Endometrial microvascular endothelial cells (primary cell): ENCODE results near the gene CNNM3. TPM values are rescaled to one million over a fixed set of nuclear protein-coding genes. Genes with fewer than 3 reads are reported as not detected.
"Not testable (repeated sequence)": the region's sequence is repeated elsewhere in the genome, so short reads cannot be mapped to it uniquely, and the experiment has no call there.

ENCODE experiments used
- in situ Hi-C: cut with HindIII; loops from 2 replicates; pipeline ENCODE4 v1.10.0; 2017; ENCODE audit warnings: low sequenced_read_pairs, low pct_unique_long_range_greater_than_20kb; ENCODE audit errors: inconsistent ontology term
- total RNA-seq: library from RNA; depleted of rRNA; stranded (reverse); fragments of >200 nt; gene quantifications from one replicate; pipeline ENCODE4 v1.2.3, GENCODE V29; 2015; ENCODE audit errors: inconsistent ontology term

Gene CNNM3
- total RNA-seq = 2.5 TPM

GRCh38 chr2:96816127-96816835 lies at the start of gene CNNM3:
Gene CNNM3 (plus strand): TSS chr2:96816268. CDS start chr2:96816278, 10 bp downstream.
- in situ Hi-C loops = no loop called here

GRCh38 chr2:96767135-96767871 lies 48.8 kb upstream of the CNNM3 start:
- in situ Hi-C loops = no loop called here

DNA sequence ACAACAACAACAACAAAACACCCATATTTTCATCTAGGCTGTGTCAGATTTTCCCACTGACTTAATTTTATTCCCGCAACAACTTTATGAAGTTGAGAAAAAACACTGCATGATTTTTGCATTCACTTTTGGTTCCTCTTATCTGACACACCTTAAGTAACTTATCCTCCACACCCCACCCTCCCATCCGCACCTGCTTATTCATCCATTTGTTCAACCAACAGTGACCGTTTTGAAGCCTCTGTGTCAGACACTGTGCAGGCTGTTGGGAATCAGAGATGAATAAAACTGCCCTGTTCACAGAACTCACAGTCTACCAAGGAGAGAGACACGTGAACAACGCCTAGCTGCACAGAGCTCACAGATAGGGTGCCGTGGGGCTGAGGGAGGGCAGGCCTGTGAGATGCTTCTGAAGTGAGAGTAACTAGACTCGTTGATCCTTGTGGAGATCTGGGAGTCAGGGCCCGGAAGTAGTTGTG lies 47.9 kb upstream of the CNNM3 start:
- in situ Hi-C loops = no loop called here

DNA sequence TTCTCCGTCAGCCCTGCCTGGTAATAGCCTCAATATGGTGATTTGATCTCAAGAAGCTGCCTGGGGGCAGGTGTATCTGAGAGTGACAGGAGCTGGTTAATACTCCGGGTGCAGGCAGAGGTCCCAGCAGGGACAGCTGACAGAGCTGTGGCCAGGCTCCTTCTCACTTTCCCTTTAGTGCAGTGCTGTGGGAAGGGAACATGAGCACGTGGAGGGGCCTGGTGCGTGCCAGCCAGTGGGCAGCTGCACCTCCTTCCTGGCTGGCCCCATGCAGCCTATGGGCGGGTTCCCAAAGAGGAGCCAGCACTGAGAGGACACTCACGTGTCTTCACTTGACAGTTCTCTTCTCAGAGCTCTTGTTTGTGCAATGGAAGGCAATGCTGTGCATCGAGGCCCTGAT lies 46.3 kb upstream of the CNNM3 start:
- in situ Hi-C loops = no loop called here

- in situ Hi-C loops = no loop called here
Observed at GRCh38 chr2:96770442-96771202, 45.4 kb upstream of the CNNM3 start.

DNA sequence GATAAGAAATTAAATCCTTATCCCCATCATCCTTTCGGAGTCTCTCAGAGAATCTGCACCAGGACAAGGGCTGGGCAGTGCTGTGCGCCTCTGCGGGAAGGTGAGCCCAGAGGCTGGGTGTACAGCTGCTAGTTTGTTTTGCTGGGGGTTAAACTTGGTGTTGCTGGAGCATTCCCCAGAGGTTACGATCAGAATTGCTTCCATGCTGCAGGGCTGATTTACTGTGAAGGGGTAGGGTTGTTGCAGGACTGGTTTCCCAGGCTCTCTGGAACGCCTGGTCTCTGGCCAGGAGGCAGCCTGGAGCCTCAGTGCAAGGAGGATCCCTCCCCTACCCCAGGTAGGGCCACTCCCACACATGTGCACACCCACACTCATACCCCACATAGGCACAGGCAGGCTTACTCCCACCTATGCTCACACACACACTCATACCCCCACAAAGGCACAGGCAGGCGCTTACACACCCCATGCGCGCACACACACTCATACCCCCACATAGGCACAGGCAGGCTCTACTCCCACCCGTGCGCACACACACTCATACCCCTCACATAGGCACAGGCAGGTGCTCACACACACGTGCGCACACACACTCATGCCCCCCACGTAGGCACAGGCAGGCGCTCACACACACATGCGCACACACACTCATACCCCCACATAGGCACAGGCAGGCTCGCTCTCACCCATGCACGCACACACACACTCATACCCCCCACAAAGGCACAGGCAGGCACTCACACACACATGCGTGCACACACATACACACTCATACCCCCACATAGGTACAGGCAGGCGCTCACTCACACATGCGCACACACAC lies 44.1 kb upstream of the CNNM3 start:
- in situ Hi-C loops = no loop called here

DNA sequence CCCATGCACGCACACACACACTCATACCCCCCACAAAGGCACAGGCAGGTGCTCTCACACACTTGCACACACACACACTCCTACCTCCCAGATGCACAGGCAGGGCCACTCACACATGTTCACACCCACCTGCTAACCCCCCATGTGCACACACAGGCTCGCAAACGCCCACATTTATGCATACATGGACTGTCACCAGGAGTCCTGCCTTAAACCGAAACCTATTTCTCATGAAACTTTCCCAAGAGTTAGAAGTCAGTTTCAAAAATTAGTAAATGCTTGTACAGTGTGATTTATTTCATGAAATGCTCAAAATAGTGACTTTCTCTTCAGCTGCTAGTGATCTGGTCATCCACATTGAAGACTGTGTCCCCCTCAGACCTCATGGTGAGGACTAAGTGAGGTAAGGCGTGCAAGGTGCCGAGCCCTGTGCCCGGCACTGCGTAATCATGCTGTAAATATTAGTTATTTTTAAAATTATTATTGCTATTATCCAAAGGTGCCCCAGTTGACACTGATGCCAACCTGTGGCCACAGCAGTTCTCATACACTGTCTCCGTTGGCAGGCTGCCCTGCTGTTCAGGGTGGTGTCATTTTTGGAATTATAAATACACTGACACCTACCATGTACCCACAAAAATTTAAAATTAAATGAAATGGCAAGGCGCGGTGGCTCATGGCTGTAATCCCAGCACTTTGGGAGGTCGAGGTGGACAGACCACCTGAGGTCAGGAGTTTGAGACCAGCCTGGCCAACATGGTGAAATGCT lies 43.0 kb upstream of the CNNM3 start:
- in situ Hi-C loops = no loop called here

GRCh38 chr2:96773922-96774321 lies 42.1 kb upstream of the CNNM3 start:
- in situ Hi-C loops = no loop called here

GRCh38 chr2:96775160-96775559 lies 40.9 kb upstream of the CNNM3 start:
- in situ Hi-C loops = no loop called here

DNA sequence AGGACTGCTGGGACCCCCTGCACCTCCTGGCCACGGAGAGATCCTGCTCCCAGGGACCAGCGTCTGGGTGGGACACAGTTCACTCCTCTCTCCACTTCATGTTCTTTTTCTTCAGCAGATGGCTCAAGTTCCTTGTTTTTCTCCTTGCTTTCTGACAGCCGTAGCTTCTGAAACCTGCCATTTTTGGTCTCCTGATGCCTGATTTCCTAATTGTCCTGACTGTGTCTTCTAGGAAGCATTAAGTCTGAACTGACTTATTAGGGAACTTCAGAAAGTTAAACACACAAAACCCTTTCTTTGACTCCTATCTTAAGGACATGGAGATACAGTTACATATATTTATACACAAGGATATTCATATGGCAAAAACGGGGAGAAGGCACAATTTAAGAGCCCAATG lies 32.7 kb upstream of the CNNM3 start:
- in situ Hi-C loops = no loop called here

DNA sequence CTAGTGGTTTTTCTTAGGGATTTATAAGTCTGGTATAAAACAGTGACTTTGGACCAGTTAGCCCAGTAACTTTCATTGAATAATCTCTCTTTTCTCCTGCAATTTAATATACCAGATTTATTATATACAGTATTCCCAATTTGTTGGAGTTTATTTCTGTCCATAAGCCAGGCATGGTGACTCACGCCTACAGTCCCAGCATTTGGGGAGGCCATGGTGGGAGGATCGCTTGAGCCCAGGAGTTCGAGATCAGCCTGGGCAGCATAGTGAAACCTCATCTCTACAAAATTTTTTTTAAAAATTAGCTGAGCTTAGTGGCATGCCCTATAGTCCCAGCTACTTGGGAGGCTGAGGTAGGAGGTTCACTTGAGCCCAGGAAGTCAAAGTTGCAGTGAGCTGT lies 28.7 kb upstream of the CNNM3 start:
- in situ Hi-C loops = no loop called here

DNA sequence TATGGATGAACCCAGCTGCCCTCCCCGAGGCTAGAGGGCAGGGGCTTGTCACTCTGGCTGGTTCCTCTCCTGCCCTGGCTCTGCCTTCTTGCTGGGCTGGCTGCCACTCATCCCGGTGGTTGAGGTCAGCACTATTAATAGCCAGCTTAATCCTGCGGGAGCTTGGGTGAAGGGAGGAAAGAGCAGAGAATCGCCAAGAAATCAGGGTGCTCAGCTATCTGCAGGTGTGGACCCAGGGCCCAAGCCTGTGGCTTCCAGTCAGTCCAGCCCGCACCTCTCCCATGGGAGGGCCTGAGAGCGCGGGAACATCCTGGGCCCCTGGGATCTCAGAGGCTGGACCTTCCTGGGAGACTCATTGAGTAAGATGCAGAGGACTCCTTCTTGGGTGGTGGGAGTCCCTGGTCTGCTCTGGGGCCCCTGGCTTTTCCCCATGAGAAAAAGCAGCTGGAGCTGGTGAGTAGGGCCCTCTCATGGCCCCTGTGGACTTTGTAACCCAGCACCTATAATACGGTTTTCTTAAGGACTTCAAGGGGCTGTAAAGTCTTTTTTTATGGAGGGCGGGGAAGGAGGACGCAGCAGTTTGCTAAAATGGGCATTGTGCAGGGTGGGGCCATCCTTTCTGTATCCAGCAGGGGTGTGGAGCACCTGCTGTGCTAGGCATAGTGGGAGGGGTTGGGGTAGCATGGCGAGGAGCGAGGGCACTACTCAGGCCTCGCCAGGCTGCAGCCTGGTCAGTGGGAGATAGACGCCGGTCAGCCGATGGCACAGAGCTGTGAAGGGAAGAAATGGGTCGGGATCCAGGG lies 27.4 kb upstream of the CNNM3 start:
- in situ Hi-C loops = no loop called here

GRCh38 chr2:96789245-96789617 lies 26.8 kb upstream of the CNNM3 start:
- in situ Hi-C loops = no loop called here

DNA sequence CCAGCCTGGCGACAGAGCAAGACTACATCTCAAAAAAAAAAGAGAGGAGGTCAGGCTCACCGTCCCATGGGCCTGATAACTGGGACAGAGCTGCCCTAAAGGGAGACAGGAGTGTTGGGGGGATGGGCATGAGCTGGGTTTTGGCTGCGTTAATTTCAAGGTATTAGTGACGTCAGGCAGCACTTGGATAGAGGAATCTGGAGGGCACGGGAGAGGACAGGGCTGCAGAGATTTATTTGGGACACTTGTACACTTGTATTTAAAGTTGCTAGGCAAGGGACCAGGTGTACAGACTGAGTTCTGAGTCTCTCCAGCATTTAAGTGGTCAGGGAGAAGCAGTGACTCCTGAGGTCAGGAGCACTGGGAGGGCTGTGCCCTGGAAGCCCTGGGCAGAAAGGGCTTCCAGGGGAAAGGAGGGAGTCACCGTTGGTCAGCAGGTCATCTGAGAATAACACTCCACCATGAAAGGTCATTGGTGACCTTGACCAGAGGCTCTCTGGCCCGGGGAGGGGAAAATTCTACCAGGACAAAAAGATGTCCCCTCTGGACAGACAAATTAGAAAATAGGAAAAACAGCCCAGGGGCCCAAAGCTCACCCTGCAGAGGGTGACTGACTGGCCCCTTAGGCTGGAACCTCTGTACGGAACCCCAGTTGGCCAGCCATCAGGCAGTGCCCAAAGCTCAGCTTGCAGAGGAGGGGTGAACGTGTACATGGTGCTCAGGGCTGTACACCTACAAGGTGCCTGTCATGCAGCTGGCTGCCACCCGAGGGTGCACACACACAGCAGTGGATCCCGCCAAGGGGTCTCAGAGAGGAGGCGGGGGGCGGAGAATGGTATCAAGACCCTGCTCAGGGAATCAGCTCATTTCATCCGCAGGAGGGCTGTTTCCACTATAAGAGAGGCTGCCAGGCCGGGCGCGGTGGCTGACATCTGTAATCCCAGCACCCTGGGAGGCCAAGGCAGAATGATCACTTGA lies 23.0 kb upstream of the CNNM3 start:
- in situ Hi-C loops = no loop called here

DNA sequence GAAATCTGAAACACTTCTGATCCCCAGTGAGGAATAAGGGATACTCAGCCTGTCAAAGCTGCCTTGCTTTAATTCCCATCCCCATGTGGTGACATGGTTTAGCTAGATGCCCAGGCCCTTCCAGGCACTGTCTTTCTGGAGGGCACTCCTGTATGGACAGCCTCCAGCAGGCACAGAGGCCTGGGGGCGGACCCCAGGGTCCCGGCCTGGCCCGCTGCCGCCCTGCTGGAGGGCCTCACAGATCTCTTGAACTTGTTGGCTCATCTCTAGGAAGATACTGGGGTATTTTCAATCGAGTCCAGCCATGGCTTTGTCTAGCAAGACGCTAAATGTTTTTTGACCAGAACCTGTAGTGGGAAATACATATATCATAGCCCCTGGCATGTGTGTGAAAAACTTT lies 21.0 kb upstream of the CNNM3 start:
- in situ Hi-C loops = no loop called here

- in situ Hi-C loops = not testable (repeated sequence)
Observed at GRCh38 chr2:96796497-96796896, 19.6 kb upstream of the CNNM3 start.
